D721Med (cell line): ENCODE measurements around the gene STARD9.
"Not testable (repeated sequence)": the region's sequence is repeated elsewhere in the genome, so short reads cannot be mapped to it uniquely, and the experiment has no call there.

Source experiments
- DNase-seq: peaks from one replicate; pipeline ENCODE4 v3.0.0; 2011; ENCODE audit warnings: low spot score; ENCODE audit not compliant: insufficient read length
- FAIRE-seq: peaks from 2 replicates; lab custom pipeline; 2011; peaks lifted over from hg19 to GRCh38; lab: Jason Lieb, UNC
- CTCF ChIP-seq: IDR thresholded peaks from 2 replicates; pipeline ENCODE4 v1.5.1; 2012; ENCODE audit warnings: mild to moderate bottlenecking, control low read depth; ENCODE audit not compliant: insufficient read depth; ENCODE audit errors: missing control alignments

The STARD9 gene

GRCh38 chr15:42549032-42549491 is 26.3 kb upstream of the STARD9 start:
- FAIRE-seq: no peak
- TF ChIP-seq CTCF: no peak

DNA sequence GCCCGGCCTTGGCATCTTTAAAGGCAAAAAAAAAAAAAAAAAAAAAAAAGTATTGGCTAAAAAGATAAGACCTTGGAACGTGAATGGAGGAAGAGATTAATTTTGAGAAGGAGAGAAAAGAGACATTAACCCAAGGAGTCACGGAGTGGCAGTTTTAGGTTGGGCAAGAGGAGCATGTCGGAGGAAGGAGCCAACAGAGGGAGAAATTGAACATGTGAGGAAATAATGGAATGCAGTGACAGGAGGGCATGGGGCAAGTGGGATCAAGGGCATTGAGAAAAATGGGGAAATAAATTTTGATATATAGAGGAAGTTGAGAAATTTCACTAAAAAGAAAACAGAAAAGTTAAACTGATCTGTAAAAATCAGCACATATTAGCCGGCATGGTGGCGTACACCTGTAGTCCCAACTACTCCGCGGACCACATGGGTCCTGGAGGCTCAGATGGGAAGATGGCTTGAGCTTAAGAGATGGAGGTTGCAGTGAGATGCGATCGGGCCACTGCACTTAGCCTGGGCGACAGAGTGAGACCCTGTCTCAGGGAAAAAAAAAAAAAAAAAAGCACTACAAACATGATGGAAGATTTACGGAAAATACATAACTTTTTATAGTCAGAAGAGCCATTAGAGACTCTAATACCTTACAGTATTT is 25.5 kb upstream of the STARD9 start:
- no peak for DNase-seq
- FAIRE-seq: no peak
- TF ChIP-seq CTCF: no peak

More at GRCh38 chr15:42549032-42549491, 26.3 kb upstream of the STARD9 start:
- DNase-seq: no peak

DNA sequence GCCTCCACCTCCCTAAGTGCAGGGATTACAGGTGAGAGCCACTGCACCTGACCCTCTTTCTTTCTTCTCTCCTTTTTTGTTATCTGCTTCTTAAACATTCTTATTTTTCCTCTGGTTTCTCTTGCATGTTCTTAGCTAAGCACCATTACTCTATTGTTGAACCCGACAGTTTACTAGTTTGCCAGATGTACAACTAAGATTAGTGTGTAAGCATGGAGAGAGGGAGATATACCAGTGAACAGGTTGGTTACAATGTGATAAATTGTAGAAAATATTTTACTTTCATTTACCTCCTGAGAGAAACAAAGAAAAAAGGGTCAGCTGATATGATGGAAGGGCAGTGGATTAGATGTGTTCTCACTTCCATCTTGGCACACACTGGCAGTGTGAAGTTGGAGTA is 21.9 kb upstream of the STARD9 start:
- TF ChIP-seq CTCF: no peak
- FAIRE-seq: no peak
- no peak for DNase-seq

DNA sequence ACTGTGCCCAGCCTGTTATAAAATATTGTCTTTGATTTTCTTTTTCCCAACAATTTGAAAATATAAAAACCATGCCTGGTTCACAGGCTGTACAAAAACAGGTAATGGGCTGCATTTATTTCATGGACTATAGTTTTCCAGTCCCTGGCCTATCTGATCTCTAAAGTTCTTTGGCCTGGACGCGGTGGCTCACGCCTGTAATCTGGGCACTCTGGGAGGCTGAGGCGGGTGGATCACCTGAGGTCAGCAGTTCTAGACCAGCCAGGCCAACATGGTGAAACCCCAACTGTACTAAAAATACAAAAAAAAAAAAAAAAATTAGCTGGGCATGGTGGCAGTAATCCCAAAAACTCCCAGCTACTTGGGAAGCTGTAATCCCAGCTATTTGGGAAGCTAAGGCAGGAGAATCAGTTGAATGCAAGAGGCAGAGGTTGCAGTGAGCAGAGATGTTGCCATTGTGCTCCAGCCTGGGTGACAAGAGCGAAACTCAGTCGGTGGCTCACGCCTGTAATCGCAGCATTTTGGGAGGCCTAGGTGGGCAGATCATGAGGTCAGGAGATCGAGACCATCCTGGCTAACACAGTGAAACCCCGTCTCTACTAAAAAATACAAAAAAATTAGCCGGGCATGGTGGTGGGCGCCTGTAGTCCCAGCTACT is 18.7 kb upstream of the STARD9 start:
- FAIRE-seq: not testable (repeated sequence)

DNA sequence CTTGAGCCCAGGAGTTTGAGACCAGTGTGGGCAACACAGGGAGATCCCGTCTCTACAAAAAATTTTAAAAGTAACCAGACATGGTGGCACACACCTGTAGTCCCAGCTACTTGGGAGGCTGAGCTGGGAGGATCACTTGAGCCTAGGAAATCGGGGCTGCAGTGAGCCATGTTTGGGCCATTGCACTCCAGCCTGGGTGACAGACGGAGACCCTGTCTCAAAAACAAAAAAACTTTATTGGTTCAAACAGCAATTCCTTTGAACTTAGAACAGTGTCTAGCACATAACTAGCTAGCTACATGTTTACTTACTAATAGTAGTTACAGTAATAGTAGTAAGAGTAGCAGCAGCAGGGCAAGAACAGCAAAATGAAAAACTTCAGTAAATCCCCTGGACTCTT is 16.7 kb upstream of the STARD9 start:
- FAIRE-seq (no peak), DNase-seq (no peak)
- TF ChIP-seq CTCF: no peak

More for the DNA sequence above, 18.7 kb upstream of the STARD9 start:
- DNase-seq: not testable (repeated sequence)

GRCh38 chr15:42576040-42576594 is 711 bp downstream of the STARD9 start:
- no peak for TF ChIP-seq CTCF
- FAIRE-seq: no peak
- no peak for DNase-seq

GRCh38 chr15:42576776-42577175 is 1.4 kb downstream of the STARD9 start:
- TF ChIP-seq CTCF: no peak
- no peak for DNase-seq

More at GRCh38 chr15:42576776-42577175, 1.4 kb downstream of the STARD9 start:
- FAIRE-seq: no peak
